Measurements from ENCODE around the gene PI4K2B.

PI4K2B gene

DNA sequence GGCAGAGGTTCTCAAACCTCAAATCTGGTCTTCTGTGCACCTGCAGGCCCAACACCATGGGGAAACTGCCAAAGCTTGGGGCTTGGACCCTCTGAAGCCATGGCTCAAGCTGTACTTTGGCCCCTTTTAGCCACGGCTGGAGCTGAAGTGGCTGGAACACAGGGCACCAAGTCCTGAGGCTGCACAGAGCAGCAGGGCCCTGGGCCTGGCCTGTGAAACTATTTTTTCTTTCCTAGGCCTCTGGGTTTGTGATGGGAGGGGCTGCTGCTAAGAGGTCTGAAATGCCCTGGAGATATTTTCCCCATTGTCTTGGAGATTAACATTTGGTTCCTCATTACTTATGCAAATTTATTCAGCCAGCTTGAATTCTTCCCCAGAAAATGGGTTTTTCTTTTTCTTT is 18.3 kb upstream of the PI4K2B start:
- Histone ChIP-seq H3K4me3 (ENCODE audit: low read length, poor library complexity, severe bottlenecking) (no peak overlapping the region), H3K9ac (ENCODE audit: low read depth, low read length, poor library complexity, severe bottlenecking) (no peak overlapping the region), H3K79me2 (ENCODE audit: insufficient read depth, low read length) (no peaks in the 10 kb centered on the region), H3K4me1 (ENCODE audit: insufficient read depth, low read length, poor library complexity, severe bottlenecking) (no peaks in the 10 kb centered on the region), H3K36me3 (ENCODE audit: insufficient read depth, low read length) (no peaks in the 10 kb centered on the region), H3K9me3 (ENCODE audit: insufficient read depth, low read depth, low read length) (no peaks in the 10 kb centered on the region), H3K9me2 (replicated peaks; ENCODE audit: low read depth, low read length) (no peaks in the 10 kb centered on the region), H3K4me2 (ENCODE audit: low read depth, low read length, poor library complexity, severe bottlenecking) (no peak overlapping the region), H3K27me3 (ENCODE audit: insufficient read depth, low read length, poor library complexity, severe bottlenecking) (no peaks in the 10 kb centered on the region), H4K20me1 (ENCODE audit: insufficient read depth, low read length, poor library complexity, severe bottlenecking) (no peaks in the 10 kb centered on the region), H3F3A (ENCODE audit: low read depth) (no peaks in the 10 kb centered on the region), H2AFZ (ENCODE audit: low read length) (no peak overlapping the region)
- TF ChIP-seq, protein P1, sequence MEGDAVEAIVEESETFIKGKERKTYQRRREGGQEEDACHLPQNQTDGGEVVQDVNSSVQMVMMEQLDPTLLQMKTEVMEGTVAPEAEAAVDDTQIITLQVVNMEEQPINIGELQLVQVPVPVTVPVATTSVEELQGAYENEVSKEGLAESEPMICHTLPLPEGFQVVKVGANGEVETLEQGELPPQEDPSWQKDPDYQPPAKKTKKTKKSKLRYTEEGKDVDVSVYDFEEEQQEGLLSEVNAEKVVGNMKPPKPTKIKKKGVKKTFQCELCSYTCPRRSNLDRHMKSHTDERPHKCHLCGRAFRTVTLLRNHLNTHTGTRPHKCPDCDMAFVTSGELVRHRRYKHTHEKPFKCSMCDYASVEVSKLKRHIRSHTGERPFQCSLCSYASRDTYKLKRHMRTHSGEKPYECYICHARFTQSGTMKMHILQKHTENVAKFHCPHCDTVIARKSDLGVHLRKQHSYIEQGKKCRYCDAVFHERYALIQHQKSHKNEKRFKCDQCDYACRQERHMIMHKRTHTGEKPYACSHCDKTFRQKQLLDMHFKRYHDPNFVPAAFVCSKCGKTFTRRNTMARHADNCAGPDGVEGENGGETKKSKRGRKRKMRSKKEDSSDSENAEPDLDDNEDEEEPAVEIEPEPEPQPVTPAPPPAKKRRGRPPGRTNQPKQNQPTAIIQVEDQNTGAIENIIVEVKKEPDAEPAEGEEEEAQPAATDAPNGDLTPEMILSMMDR (conservative IDR thresholded peaks at IDR 0.05; ENCODE audit: low read length), result no peak
- no peak for TF ChIP-seq EZH2phosphoT487 (IDR thresholded peaks at IDR 0.05; ENCODE audit: borderline replicate concordance)

DNA sequence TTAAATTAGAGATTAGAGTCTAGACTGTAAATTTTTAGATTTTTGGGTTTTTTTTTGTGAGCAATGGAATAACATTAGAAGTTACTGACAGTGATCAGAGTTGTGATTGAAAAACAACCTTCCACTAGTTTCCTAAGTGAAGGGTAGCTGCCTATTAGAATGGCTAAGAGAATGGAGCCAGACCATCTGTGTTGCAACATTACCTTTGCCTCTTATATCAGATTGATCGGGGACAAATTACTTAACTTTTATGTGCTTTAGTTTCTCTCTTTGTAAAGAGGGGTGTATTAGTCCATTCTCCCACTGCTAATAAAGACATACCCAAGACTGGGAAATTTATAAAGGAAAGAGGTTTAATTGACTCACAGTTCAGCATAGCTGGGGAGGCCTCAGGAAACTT is 12.5 kb upstream of the PI4K2B start:
- Histone ChIP-seq H3K9me2 (replicated peaks; ENCODE audit: low read depth, low read length) (no peaks in the 10 kb centered on the region), H2AFZ (ENCODE audit: low read length) (no peak overlapping the region), H3F3A (ENCODE audit: low read depth) (no peaks in the 10 kb centered on the region), H3K79me2 (ENCODE audit: insufficient read depth, low read length) (no peaks in the 10 kb centered on the region), H3K9me3 (ENCODE audit: insufficient read depth, low read depth, low read length) (peaks cover 20% of the 10 kb centered on the region; the same call in 1 of the 2 replicates), H3K27me3 (ENCODE audit: insufficient read depth, low read length, poor library complexity, severe bottlenecking) (no peaks in the 10 kb centered on the region), H3K9ac (ENCODE audit: low read depth, low read length, poor library complexity, severe bottlenecking) (no peak overlapping the region), H3K36me3 (ENCODE audit: insufficient read depth, low read length) (no peaks in the 10 kb centered on the region), H3K4me1 (ENCODE audit: insufficient read depth, low read length, poor library complexity, severe bottlenecking) (no peaks in the 10 kb centered on the region), H3K4me2 (ENCODE audit: low read depth, low read length, poor library complexity, severe bottlenecking) (no peak overlapping the region), H3K4me3 (ENCODE audit: low read length, poor library complexity, severe bottlenecking) (no peak overlapping the region), H4K20me1 (ENCODE audit: insufficient read depth, low read length, poor library complexity, severe bottlenecking) (no peaks in the 10 kb centered on the region)
- no peak for TF ChIP-seq EZH2phosphoT487 (IDR thresholded peaks at IDR 0.05; ENCODE audit: borderline replicate concordance)
- TF ChIP-seq, protein P1 (conservative IDR thresholded peaks at IDR 0.05; ENCODE audit: low read length), result no peak

DNA sequence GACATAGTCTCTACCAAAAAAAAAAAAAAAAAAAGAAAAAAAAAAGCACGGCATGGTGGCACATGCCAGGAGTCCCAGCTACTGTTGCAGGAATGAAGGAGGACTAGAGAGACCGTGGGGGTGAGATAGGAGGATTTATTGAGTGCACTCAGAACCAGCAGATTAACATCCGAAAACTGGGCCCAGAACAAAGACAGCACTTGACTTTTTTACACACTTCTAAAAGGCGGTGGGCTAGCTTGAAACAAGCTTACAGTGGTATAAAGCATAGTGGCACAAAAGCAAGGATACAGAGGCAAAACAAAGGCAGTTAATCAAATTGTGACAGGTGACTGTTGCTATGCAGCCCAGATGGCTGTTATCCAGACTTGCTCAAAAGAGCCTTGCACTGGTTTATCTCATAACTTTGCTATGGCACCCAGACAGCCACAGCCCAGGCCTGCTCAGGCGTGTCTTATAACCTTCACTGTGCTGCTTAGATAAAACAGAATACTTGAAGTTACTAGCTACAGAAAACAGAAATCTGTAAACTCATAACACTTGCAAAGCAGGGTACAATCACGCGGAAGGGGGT is 9.9 kb upstream of the PI4K2B start:
- Histone ChIP-seq H3K79me2 (ENCODE audit: insufficient read depth, low read length) (no peaks in the 10 kb centered on the region), H3K9ac (ENCODE audit: low read depth, low read length, poor library complexity, severe bottlenecking) (no peak overlapping the region), H2AFZ (ENCODE audit: low read length) (no peak overlapping the region), H3K4me3 (ENCODE audit: low read length, poor library complexity, severe bottlenecking) (no peak overlapping the region), H3F3A (ENCODE audit: low read depth) (no peaks in the 10 kb centered on the region), H3K4me2 (ENCODE audit: low read depth, low read length, poor library complexity, severe bottlenecking) (no peak overlapping the region), H3K4me1 (ENCODE audit: insufficient read depth, low read length, poor library complexity, severe bottlenecking) (no peaks in the 10 kb centered on the region), H4K20me1 (ENCODE audit: insufficient read depth, low read length, poor library complexity, severe bottlenecking) (no peaks in the 10 kb centered on the region), H3K36me3 (ENCODE audit: insufficient read depth, low read length) (no peaks in the 10 kb centered on the region), H3K9me3 (ENCODE audit: insufficient read depth, low read depth, low read length) (peaks cover 20% of the 10 kb centered on the region; the same call in 1 of the 2 replicates), H3K27me3 (ENCODE audit: insufficient read depth, low read length, poor library complexity, severe bottlenecking) (no peaks in the 10 kb centered on the region), H3K9me2 (replicated peaks; ENCODE audit: low read depth, low read length) (no peaks in the 10 kb centered on the region)
- no peak for TF ChIP-seq EZH2phosphoT487 (IDR thresholded peaks at IDR 0.05; ENCODE audit: borderline replicate concordance)
- TF ChIP-seq, protein P1 (conservative IDR thresholded peaks at IDR 0.05; ENCODE audit: low read length), result no peak

Data from Loucy (cell line).